ENCODE results near the gene TTC39A.
A peak's percentile ranks its signal among the peaks of the same experiment; 100 is the strongest.
"Not testable (repeated sequence)": the region's sequence is repeated elsewhere in the genome, so short reads cannot be mapped to it uniquely, and the experiment has no call there.

The TTC39A gene

GRCh38 chr1:51336711-51337110 lies 6.3 kb upstream of the TTC39A start:
- DNase-seq (ENCODE audit: low read depth, low spot score), result no peak

- no peak for DNase-seq (ENCODE audit: low read depth, low spot score)
Measured at GRCh38 chr1:51336004-51336403, 5.6 kb upstream of the TTC39A start.

- DNase-seq (ENCODE audit: low read depth, low spot score), result peak; percentile 73
Measured at GRCh38 chr1:51331206-51332100, 1.1 kb upstream of the TTC39A start.

GRCh38 chr1:51329443-51330325 lies 678 bp downstream of the TTC39A start:
- no peak for DNase-seq (ENCODE audit: low read depth, low spot score)

- DNase-seq (ENCODE audit: low read depth, low spot score), result no peak
Measured at GRCh38 chr1:51328926-51329325, 1.4 kb downstream of the TTC39A start.

- no peak for DNase-seq (ENCODE audit: low read depth, low spot score)
Measured at GRCh38 chr1:51328279-51328678, 2.1 kb downstream of the TTC39A start.

GRCh38 chr1:51327386-51327785 lies 3.0 kb downstream of the TTC39A start:
- DNase-seq (ENCODE audit: low read depth, low spot score), result no peak

- DNase-seq (ENCODE audit: low read depth, low spot score), result no peak
Measured at GRCh38 chr1:51326839-51327238, 3.5 kb downstream of the TTC39A start.

DNA sequence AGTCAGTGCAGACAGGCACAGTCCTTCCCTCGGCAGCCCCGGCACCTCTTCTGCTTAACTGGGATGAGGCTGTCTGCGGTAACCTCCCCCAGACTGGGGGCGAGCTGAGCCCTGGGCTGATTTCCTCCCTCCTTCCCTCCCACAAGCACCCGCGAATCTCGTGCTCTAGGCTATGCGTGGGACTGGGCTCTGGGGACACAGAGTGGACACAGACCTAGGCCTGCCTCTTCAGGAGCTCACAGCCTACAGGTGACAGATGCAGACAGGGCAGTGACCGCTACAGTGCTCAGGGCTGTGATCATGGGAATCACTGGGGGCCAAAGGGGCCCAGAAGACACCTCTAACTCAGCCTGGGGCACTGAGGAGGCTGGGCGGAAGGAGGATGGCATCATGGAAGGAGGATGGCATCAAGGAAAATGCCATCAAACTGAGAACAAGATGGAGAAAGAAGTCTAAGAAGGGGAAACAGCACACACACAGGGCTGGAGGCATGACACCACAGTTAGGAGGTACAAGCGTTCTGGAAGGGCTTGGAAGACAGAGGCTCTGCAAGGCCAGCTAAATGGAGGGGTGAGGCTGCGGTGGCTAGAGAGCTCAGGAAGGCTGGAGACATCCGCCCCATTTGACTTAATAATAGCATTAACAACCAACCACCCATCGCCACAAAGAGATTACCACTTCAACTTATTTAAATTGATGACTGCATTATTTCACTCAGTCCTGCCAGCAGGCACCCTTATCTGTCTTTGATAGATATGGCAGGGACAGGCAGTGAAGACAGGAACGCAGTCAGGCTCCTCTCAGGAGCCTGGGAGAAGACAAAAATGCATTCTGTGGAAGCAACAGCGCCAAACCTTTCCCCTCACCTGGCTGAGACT lies 4.2 kb downstream of the TTC39A start:
- DNase-seq (ENCODE audit: low read depth, low spot score), result no peak

GRCh38 chr1:51325391-51325790 lies 5.0 kb downstream of the TTC39A start:
- no peak for DNase-seq (ENCODE audit: low read depth, low spot score)

DNA sequence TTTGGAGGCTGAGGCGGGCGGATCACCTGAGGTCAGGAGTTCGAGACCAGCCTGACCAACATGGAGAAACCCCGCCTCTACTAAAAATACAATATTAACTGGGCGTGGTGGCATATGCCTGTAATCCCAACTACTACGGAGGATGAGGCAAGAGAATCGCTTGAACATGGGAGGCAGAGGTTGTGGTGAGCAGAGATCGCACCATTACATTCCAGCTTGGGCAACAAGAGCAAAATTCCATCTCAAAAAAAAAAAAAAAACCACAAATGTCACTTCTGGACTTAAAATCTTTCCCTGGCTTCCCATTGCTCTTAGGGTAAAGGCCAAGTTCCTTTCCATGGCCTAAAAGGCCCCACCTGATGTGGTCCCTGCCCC lies 5.4 kb downstream of the TTC39A start:
- DNase-seq (ENCODE audit: low read depth, low spot score), result not testable (repeated sequence)

- no peak for DNase-seq (ENCODE audit: low read depth, low spot score)
Measured at GRCh38 chr1:51324251-51325010, 5.9 kb downstream of the TTC39A start.

- no peak for DNase-seq (ENCODE audit: low read depth, low spot score)
Measured at GRCh38 chr1:51323778-51324177, 6.6 kb downstream of the TTC39A start.

- no peak for DNase-seq (ENCODE audit: low read depth, low spot score)
Measured at GRCh38 chr1:51322417-51323101, 7.8 kb downstream of the TTC39A start.

DNA sequence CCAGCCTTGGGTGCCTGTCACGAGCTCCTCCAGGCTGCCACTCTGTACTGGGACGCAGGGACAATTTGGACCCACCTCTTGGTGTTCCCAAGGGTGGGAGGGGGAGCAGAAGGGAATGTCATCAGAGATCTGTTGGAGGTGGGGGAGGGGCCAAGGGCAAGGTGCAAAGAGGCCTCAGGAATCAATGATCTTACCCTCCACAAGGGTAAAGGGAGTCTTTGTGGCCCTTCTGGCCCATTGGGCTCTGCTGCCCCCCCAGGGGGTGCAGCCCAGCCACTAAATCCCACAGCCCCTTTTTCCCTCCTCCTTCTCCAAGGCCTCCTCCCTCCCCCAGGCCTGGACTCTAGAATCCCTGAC lies 8.5 kb downstream of the TTC39A start:
- no peak for DNase-seq (ENCODE audit: low read depth, low spot score)

DNA sequence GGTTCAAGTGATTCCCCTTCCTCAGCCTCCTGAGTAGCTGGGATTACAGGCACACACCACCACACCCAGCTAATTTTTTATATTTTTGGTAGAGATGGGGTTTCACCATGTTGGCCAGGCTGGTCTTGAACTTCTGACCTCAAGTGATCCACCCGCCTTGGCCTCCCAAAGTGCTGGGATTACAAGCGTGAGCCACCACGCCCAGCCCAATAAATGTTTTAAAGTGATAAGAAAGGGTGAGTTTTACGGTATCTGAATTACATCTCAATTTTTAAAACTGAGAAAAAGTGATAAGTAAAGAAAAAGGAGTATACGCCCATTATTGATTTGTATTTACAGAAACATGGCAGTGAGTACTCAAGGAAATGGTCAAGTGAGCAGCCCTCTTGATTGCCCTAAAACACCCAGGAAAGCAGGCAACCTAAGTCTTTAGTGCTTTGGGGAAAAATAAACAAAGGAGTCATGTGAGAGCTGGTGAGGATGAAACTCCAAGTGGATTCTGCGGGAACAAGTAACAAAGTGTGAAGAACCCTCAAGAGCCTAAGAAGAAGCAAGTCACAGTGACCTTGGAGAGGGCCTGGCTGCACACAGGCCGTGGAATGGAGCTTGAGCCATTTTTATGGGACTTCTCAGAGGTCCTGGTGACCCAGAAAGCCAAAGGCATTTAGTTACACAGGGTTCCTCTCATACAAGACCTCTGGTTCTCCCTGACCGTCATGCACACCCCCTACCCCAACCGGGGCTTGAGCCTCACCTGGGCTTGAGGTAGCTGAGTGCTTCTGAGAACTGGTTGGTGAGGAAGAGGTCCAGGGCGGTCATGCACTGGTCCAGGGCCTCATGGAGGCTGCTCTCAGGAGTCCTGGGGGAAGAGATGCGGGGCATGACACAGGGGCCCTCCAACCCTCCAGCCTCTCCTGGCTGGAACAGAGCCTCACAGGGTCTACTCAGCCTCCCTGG lies 9.1 kb downstream of the TTC39A start:
- DNase-seq (ENCODE audit: low read depth, low spot score), result no peak

- no peak for DNase-seq (ENCODE audit: low read depth, low spot score)
Measured at GRCh38 chr1:51317798-51318197, 12.6 kb downstream of the TTC39A start.

DNA sequence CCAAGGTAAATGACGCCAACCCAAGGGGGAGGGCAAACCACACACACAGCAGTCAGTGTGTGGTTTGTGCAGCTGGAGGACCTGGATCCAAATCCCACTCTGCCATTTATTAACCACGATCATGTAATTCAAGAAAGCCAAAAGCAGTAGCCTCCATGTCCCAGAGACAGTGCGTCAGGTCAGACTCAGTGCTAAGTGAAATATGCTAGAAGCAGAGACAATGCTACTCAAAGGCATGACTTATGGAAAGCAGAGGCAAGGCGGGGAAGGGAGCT lies 13.6 kb downstream of the TTC39A start:
- DNase-seq (ENCODE audit: low read depth, low spot score), result no peak

- no peak for DNase-seq (ENCODE audit: low read depth, low spot score)
Measured at GRCh38 chr1:51316113-51316845, 14.1 kb downstream of the TTC39A start.

Measured in ELF-1 (cell line).